GM23338 (cell line): ENCODE data around the gene C9orf85. TPM values are rescaled to one million over a fixed set of nuclear protein-coding genes. Genes with fewer than 3 reads are reported as not detected.

ENCODE experiments used
- ATAC-seq: fragments of 200-7000 bp; cut with Tn5 transposase; 3 replicates; pipeline ENCODE4 v1.9.1; 2020
- DNase-seq: peaks from one replicate; pipeline ENCODE4 v3.0.0-alpha.2; 2015; ENCODE audit warnings: low spot score
- H2AFZ ChIP-seq: fragments of 200-600 bp; sonication (generic); 2 replicates; pipeline ENCODE4 v1.8.0; 2016; ENCODE audit warnings: antibody characterized with exemption, mild to moderate bottlenecking, moderate library complexity
- H3F3A ChIP-seq: fragments of 200-600 bp; sonication (generic); replicated peaks from 2 replicates; pipeline ENCODE4 v1.8.0; 2017; ENCODE audit warnings: antibody characterized with exemption, mixed run types, low read depth
- H3K27ac ChIP-seq: fragments of 200-600 bp; sonication (generic); 2 replicates; pipeline ENCODE4 v1.6.1; 2016; ENCODE audit warnings: low read depth
- H3K27me3 ChIP-seq: fragments of 200-600 bp; sonication (generic); 2 replicates; pipeline ENCODE4 v1.8.0; 2016; ENCODE audit warnings: mild to moderate bottlenecking, mixed run types, moderate library complexity; ENCODE audit not compliant: insufficient read depth
- H3K36me3 ChIP-seq: fragments of 200-600 bp; sonication (generic); 2 replicates; pipeline ENCODE4 v1.8.0; 2016; ENCODE audit warnings: mild to moderate bottlenecking; ENCODE audit not compliant: insufficient read depth
- H3K4me1 ChIP-seq: fragments of 200-600 bp; sonication (generic); 2 replicates; pipeline ENCODE4 v1.8.0; 2016; ENCODE audit warnings: mild to moderate bottlenecking, moderate library complexity; ENCODE audit not compliant: insufficient read depth
- H3K4me2 ChIP-seq: fragments of 200-600 bp; sonication (generic); 2 replicates; pipeline ENCODE4 v1.7.1; 2017; ENCODE audit warnings: mixed run types
- H3K4me3 ChIP-seq: fragments of 200-600 bp; sonication (generic); 2 replicates; pipeline ENCODE4 v1.6.1; 2016; ENCODE audit warnings: mixed run types
- H3K79me2 ChIP-seq: fragments of 200-600 bp; sonication (generic); replicated peaks from 2 replicates; pipeline ENCODE4 v1.8.0; 2017; ENCODE audit warnings: mild to moderate bottlenecking; ENCODE audit not compliant: insufficient read depth
- H3K9me2 ChIP-seq: fragments of 200-600 bp; sonication (generic); 2 replicates; pipeline ENCODE4 v1.8.0; 2017; ENCODE audit not compliant: insufficient read depth
- H4K20me1 ChIP-seq: fragments of 200-600 bp; sonication (generic); replicated peaks from 2 replicates; pipeline ENCODE4 v1.8.0; 2017; ENCODE audit warnings: mild to moderate bottlenecking; ENCODE audit not compliant: insufficient read depth
- H3K27ac Mint-ChIP-seq: 2 replicates; pipeline ENCODE4 v1.8.0; 2020; ENCODE audit warnings: inconsistent platforms, mild to moderate bottlenecking, moderate library complexity, mixed read lengths
- H3K27me3 Mint-ChIP-seq: 3 replicates; pipeline ENCODE4 v1.8.0; 2022; ENCODE audit warnings: low read depth, mild to moderate bottlenecking, moderate library complexity, mixed read lengths, inconsistent platforms; ENCODE audit not compliant: insufficient read depth, poor library complexity
- H3K36me3 Mint-ChIP-seq: 3 replicates; pipeline ENCODE4 v1.8.0; 2021; ENCODE audit warnings: low read depth, mild to moderate bottlenecking, inconsistent platforms, moderate library complexity, mixed read lengths
- H3K4me1 Mint-ChIP-seq: 3 replicates; pipeline ENCODE4 v1.8.0; 2020; ENCODE audit warnings: mild to moderate bottlenecking, inconsistent platforms, mixed read lengths
- H3K4me3 Mint-ChIP-seq: 3 replicates; pipeline ENCODE4 v1.8.0; 2021; ENCODE audit warnings: moderate library complexity, mild to moderate bottlenecking, inconsistent platforms, mixed read lengths
- H3K9me3 Mint-ChIP-seq: 3 replicates; pipeline ENCODE4 v1.8.0; 2020; ENCODE audit warnings: moderate library complexity, mild to moderate bottlenecking, inconsistent platforms, mixed read lengths
- ETS1 ChIP-seq: IDR thresholded peaks from 2 replicates; pipeline ENCODE4 v1.6.1; 2016; ENCODE audit warnings: antibody characterized with exemption
- EZH2 ChIP-seq: fragments of 200-600 bp; sonication (generic); IDR thresholded peaks from one replicate; pipeline ENCODE4 v1.8.0; 2017; ENCODE audit warnings: antibody characterized with exemption, mild to moderate bottlenecking, low read depth; ENCODE audit not compliant: unreplicated experiment
- NANOG ChIP-seq: IDR thresholded peaks from 2 replicates; pipeline ENCODE4 v1.6.1; 2016; ENCODE audit warnings: antibody characterized with exemption, borderline replicate concordance
- ZNF114 ChIP-seq: fragments of 250-450 bp; sonication (Bioruptor Pico); IDR thresholded peaks from 2 replicates; pipeline ENCODE4 v1.5.0; 2020; ENCODE audit warnings: mild to moderate bottlenecking, moderate library complexity
- ZNF462 ChIP-seq: fragments of 250-450 bp; sonication (Bioruptor Pico); IDR thresholded peaks from 2 replicates; pipeline ENCODE4 v1.5.0; 2020; ENCODE audit warnings: mild to moderate bottlenecking, moderate library complexity
- polyA plus RNA-seq: library from polyadenylated mRNA; unstranded; fragments of >200 nt; fragmentation: Nextera tagmentation; extraction: Ambion mirVana; gene quantifications from 2 replicates; pipeline ENCODE4 v1.2.1, GENCODE V29; 2016
- total RNA-seq: library from RNA; depleted of rRNA; stranded (reverse); fragments of >200 nt; shearing (Covaris generic); gene quantifications from 2 replicates; pipeline ENCODE4 v1.2.3, GENCODE V29; 2014
- TF ChIP-seq, protein P1 (sequence below), 2 experiments: fragments of 200-600 bp in 1 of 2; sonication (generic) in 1 of 2; conservative IDR thresholded peaks; 2 replicates each; pipeline versions ENCODE4 v1.5.1 to v1.6.1; 2016 to 2017; ENCODE audit warnings: antibody characterized with exemption in 2 of 2, low read depth in 2 of 2, mild to moderate bottlenecking in 2 of 2, moderate library complexity in 1 of 2

C9orf85 gene
- total and polyA plus RNA-seq, 2 experiments from 2014 or later, result 10.3 to 20.8 TPM

- TF ChIP-seq ZNF462 (CRISPR knock-in tag), result no peak
- TF ChIP-seq ZNF114 (CRISPR knock-in tag), result no peak
- TF ChIP-seq ETS1, result no peak
- no peak for TF ChIP-seq EZH2
These were observed 26.5 kb downstream of the C9orf85 start (continued) for GRCh38 chr9:71937898-71938297.

GRCh38 chr9:71941060-71941568 lies 29.7 kb downstream of the C9orf85 start:
- Histone ChIP-seq H4K20me1 (no peaks in the 10 kb centered on the region), H3F3A (no peaks in the 10 kb centered on the region), H3K36me3 (no peaks in the 10 kb centered on the region), H3K9me2 (no peaks in the 10 kb centered on the region), H3K79me2 (peaks cover 73% of the 10 kb centered on the region), H3K27ac (0 out of 2 replicates have a peak overlapping the region, but pooled peaks have one; percentile 24), H3K4me2 (no peak overlapping the region), H3K27me3 (no peaks in the 10 kb centered on the region), H3K4me3 (no peak overlapping the region), H2AFZ (no peak overlapping the region), H3K4me1 (peaks cover 32% of the 10 kb centered on the region)
- Mint-ChIP-seq H3K36me3 (no peaks in the 10 kb centered on the region), H3K27ac (no peak overlapping the region), H3K4me3 (no peak overlapping the region), H3K4me1 (peaks cover 25% of the 10 kb centered on the region), H3K9me3 (no peaks in the 10 kb centered on the region), H3K27me3 (no peaks in the 10 kb centered on the region)
- ATAC-seq (no peak), DNase-seq (no peak)
- TF ChIP-seq, protein P1, sequence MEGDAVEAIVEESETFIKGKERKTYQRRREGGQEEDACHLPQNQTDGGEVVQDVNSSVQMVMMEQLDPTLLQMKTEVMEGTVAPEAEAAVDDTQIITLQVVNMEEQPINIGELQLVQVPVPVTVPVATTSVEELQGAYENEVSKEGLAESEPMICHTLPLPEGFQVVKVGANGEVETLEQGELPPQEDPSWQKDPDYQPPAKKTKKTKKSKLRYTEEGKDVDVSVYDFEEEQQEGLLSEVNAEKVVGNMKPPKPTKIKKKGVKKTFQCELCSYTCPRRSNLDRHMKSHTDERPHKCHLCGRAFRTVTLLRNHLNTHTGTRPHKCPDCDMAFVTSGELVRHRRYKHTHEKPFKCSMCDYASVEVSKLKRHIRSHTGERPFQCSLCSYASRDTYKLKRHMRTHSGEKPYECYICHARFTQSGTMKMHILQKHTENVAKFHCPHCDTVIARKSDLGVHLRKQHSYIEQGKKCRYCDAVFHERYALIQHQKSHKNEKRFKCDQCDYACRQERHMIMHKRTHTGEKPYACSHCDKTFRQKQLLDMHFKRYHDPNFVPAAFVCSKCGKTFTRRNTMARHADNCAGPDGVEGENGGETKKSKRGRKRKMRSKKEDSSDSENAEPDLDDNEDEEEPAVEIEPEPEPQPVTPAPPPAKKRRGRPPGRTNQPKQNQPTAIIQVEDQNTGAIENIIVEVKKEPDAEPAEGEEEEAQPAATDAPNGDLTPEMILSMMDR (conservative IDR thresholded peaks at IDR 0.05; ENCODE audit: low read depth in 2 of 2), result no peak
- no peak for TF ChIP-seq ZNF462 (CRISPR knock-in tag)
- no peak for TF ChIP-seq EZH2
- no peak for TF ChIP-seq NANOG
